Activated effector memory CD4-positive, alpha-beta T cell treated with Interleukin-2 at 50 U/mL for 16 hours (primary cell): ENCODE data around the gene OR5H6.
"Not testable (repeated sequence)": the region's sequence is repeated elsewhere in the genome, so short reads cannot be mapped to it uniquely, and the experiment has no call there.

ENCODE experiments used
- DNase-seq: peaks from one replicate; pipeline ENCODE4 v3.0.0-alpha.2; 2020

OR5H6 gene

DNA sequence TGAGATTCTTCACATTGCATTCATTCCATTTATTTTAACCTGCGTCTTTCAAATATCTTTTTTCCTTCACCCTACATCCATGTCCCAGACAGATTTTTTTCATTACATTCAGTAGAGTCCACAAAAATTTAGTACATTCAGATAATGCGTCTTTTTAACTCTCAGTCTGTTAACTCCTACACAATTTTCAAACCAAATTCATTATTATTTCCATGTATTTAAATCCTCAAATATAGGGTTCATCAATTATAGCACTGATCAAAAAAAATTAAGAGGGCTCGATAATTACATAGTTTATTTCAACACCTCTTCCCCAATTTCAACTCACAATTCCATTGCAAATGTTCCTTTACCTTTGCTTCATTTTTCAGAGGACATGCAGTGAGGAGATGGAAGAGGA is at the start of gene OR5H6:
Gene OR5H6 (plus strand): TSS at position 301 of the 400 bp plus-strand sequence. CDS start 89 bp downstream, at position 390.
- no peak for DNase-seq

DNA sequence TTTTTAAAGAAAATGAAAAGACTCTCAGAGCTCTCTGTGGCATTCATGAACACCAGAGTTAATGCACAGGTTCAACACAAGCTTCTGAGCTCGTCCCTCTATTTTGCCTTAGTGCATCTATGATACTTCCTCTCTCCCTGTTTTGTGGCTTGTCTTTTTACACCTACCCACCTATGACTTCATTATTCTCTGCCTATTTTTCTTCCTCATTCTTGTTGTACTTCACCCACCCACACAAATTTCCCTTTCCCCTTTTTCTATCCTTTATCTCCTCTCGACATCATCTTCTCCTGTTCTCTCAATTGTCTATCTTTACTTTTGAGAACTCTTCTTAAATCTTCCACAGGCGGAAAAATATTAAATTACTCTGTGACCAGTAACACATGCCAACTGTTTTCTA is 49.0 kb upstream of the OR5H6 start:
- no peak for DNase-seq

DNA sequence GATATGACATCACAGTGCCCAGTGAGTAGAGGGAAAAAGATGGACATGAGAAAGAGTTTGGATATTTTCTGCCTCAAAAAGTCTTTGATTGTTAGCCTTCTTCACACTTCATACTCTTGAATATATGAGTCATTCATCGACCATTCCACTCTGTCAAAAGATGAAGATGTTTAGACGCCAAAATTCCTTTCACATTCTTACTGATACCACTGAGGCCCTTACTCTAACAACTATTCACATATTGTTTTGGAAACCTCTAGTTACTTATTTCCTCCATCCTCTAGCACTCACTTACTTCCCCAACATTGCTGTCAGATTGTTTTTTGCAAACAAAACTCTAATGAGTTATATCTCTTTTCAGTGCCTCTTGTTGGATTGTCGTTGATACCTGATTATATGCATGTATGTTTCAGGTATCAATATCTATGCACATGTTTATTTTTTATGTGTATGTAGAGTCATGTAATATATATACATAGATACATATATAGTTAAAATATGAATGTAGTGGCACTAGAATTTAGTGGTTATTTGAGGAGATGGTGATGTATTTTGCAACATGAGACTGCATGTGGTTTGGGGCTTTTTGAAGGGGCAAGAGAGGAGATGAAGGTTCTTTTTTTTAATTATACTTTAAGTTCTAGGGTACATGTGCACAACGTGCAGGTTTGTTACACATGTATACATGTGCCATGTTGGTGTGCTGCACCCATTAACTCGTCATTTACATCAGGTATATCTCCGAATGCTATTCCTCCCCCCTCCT is 40.0 kb upstream of the OR5H6 start:
- DNase-seq, result no peak

DNA sequence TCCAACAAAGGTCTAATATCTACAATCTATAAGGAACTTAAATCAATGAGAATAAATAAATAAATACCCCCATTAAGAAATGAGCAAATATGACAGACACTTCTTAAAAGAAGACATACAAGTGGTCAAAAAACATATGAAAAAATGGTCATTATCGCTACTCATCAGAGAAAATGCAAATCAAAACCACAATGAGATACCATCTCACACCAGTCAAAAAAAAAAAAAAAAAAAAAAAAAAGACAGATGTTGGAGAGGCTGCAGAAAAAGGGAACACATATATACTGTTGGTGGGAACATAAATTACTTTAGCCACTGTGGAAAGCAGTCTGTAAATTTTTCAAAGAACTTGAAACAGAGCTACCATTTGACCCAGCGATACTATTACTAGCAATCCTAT is 31.6 kb upstream of the OR5H6 start:
- no peak for DNase-seq

DNA sequence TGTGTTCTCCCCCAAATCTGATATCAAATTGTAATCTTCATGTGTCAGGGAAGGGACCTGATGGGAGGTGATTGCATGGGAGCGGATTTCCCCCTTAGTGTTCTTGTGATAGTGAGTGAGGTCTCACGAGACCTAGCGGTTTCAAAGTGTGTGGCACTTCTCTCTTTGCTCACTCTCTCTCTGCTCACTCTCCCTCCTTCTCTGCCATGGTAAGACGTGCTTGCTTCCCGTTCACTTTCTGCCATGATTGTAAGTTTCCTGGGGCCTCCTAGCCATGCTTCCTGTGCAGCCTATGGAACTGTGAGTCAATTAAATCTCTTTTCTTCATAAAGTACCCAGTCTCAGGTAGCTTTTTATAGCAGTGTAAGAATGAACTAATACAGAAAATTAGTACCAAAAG is 30.6 kb upstream of the OR5H6 start:
- no peak for DNase-seq

DNA sequence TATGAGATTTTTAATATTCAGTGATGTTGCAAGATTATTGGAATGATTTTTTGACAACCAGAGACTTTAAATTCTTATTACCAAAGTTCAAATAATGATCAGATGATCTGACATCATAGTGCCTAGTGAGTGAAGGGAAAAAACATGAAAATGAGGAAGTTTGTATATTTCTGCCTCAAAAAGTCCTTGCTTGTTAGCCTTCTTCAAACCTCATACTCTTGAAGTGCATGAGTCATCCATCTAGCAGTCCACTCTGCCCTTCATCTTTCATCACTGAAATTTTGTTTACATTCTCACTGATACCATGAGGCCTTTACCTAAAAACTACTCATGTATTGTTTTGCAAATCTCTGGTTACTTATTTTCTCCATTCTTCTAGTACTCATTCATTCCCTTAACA is 23.9 kb upstream of the OR5H6 start:
- DNase-seq, result no peak

DNA sequence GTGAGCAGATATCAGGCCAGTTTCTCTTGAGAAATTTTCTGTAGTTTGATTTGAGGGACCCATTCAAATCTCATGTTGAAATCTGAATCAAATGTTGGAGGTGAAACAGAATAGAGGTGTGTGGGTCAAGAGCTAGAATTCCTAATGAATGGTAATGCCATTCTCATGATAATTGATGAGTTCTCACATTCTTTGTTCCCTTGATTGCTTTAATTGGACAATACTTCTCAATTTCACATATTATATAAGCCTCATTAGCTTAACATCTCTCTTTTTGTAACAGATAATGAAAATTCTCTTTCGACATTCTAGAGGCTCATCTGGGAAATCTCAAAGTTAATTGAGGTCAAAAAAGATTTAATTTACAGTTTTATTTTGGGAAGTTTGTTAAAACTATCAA is 21.9 kb upstream of the OR5H6 start:
- no peak for DNase-seq

DNA sequence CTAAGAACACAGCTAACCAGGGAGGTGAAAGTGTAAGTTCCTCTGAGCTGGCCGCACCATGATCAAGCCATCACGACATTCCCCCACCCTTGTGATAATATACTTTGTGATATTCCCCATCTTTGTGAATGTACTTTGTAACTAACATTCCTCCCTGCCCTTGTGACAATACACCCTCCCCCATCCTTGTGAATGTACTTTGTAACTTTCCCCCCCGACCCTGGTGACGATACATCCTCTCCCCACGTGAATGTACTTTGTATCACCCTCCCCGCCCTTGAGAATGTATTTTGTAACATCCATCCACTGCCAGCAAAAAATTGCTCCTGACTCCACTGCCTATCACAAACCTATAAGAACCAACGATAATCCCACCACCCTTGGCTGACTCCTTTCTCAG is 20.2 kb upstream of the OR5H6 start:
- DNase-seq, result no peak

DNA sequence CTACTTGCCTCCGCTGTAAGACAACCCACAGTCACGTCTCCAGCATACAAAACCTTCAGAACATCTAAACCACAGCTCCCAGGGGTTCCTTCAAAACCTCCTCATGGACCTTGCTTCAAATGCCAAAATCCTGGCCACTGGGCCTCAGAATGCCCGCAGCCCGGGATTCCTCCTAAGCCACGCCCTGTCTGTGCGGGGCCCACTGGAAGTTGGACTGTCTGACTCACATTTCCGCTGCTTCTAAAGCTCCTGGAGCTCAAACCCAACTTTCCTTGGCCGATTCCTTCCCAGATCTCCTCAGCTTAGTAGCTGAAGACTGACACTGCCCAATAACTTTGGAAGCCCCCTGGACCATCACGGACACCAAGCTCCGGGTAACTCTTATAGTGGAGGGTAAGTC is 17.9 kb upstream of the OR5H6 start:
- DNase-seq, result no peak

DNA sequence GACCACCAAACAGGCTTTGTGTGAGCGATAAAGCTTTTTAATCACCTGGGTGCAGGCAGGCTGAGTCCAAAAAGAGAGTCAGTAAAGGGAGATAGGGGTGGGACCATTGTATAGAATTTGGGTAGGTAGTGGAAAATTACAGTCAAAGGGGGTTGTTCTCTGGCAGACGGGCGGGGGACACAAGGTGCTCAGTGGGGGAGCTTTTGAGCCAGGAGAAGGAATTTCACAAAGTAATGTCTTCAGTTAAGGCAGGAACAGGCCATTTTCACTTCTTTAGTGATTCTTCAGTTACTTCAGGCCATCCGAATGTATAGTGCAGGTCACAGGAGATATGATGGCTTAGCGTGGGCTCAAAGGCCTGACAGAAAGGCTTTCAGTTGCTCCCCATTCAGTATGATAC is 8.0 kb upstream of the OR5H6 start:
- not testable (repeated sequence) for DNase-seq

DNA sequence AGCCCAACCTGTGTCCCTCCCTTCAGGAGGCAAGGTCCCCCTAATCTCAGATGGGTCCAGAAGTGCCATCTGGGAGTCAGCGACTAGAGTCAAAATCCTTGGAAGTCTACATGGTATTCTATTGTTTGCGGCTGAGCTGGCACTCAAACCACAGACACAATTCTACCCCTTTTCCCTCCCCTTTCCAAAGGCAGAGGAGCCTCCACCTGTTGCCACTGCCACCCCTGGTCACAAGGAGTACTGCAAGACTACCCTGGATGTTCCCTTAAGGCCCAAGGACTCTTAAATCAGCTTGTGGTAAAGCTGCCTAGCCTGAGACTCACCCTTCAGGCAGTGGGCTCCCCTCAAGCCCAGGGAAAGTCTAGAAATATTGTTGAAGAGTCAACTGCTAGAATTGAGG is 4.3 kb upstream of the OR5H6 start:
- DNase-seq, result no peak

DNA sequence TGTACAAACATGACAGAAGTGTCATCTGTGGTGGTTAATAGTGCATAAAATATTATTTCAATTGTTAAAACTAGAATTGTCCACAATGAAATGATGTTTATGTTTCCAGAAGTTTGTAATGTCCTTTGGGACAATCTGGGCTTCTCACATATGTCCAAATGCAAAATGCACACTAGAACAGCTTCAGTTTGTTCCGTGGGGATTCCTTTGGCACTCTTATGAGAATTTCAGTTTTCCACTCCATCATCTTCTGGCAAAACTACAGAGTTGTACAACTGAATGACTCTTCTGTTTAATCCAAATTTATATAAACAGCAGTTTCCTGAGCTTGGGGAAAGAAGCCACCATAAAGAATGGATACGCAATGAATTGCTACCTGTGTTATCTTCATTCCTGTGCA is 2.0 kb upstream of the OR5H6 start:
- DNase-seq, result no peak

DNA sequence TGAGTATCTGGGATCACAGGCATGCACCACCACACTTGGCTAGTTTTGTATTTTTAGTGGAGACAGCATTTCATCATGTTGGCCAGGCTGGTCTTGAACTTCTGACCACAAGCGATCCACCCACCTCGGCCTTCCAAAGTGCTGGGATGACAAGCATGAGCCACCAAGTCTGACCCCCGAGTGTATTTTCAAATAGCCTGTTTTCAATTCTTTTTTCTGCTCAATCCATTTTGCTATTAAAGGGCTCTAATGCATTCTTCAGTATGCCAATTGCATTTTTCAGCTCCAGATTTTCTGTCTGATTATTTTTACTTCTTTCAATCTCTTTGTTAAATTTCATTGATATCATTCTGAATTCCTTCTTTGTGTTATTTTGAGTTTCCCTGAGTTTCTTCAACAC is 5.8 kb downstream of the OR5H6 start:
- DNase-seq, result no peak

DNA sequence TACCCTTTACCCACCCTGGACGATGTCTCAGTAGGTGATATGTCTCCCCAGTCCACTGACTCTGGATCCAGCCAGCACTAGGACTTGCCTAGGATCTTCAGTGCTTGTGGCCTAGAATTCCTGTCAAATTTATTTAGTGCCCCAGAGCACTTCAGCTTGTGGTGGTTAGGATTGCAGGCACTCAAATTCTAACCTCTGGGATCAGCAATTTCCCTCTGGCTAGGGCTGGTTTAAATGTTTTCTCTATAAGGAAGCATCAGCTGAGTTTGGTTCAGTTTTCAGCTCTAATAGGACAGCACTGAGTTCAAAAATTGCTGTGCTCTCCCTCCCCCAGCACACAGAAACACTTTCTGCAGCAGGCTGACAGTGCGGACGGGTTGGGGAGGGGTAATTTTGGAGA is 8.1 kb downstream of the OR5H6 start:
- DNase-seq, result no peak

DNA sequence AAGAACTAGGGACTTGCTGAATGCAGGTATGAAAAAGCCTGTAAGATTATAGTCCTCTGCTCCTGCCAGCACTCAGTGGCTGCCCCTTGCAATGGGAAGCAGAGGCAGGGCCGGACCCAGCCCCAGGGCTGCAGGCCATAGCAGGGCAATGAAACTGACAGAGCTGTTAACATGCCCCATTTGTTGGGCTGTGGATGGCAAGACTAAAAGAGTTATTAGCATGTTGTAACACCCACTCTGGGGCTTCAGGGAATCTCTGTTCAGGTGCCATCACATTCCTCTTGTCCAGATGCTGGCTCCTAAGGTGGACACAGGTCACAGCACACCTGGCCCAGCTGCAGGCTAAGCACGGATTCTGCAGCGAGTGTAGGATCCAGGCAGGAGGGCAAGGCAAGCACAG is 10.9 kb downstream of the OR5H6 start:
- no peak for DNase-seq

DNA sequence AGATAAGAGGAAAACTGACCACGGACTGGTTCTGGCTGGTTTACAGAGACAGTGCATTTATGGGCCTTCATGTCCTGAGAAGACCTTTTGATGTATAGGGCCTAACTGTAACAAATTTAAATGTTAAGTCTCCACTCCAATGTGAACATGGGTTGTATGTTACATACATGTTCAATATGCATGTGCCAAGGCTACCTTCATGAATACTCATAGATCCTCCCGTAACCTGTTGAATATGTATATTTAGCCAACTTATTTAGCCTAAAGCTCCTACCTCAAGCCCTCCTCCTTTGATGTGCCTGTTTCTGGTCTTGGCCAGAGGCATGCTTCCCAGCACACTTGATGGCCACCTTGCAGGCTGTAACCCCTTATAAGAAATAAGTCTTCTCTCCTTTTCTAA is 18.2 kb downstream of the OR5H6 start, which contains the start of gene OR5H2:
Gene OR5H2 (plus strand): TSS at position 301 of the 400 bp plus-strand sequence. CDS start 398 bp downstream, outside the sequence.
- DNase-seq, result no peak

DNA sequence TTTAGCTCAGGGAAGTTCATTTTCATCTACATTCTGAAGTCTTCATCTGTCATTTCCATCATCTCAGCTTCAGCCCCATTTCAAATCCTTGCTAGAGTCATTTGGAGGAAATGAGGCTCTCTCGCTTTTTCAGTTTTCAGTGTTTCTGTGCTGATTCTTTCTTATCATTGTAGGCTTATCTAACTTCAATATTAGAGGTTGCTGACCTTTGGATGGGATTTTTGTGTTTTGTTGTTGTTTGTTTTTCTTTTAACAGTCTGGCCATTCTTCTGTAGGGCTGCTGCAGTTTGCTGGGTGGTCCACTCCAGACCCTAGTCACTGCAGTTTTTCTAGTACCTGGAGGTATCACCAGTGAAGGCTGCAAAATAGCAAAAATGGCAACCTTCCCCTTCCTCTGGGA is 26.9 kb downstream of the OR5H6 start:
- DNase-seq, result no peak

DNA sequence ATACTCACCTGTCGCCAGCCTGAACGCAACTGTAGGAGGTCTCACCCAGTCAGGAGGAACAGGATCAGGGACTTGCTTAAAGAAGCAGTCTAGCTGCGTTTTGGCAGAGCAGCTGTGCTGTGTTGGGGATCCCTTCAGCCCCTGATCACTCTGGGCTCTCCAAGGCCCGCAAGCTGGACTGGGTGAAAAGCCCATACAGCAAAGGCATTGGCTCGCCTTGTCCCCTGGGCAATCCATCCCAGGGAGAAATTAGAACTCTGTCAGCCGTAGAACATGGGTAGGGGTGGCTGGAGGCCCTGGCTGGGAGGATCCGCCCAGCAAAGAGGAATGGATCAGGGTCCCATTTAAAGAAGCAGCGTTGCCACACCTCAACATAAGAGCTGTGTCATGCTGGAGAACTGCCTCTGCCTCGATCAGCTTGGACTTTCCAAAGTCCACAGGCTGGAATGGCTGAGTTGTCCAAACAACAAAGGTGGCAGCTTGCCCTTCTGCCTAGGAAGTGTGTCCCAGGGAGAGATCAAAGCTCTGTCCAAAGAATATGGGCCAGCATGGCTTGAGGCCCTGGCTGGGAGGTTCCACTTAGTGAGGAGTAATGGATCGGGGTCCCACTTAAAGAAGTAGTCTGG is 27.4 kb downstream of the OR5H6 start:
- no peak for DNase-seq
